Measurements from ENCODE around the gene DUT.

DUT gene

GRCh38 chr15:48388016-48388851 lies 57.0 kb downstream of the DUT start:
- no peak overlapping the region for H3K9ac ChIP-seq (ENCODE audit: low read length)
- no peaks in the 10 kb centered on the region for H3K27me3 ChIP-seq (ENCODE audit: low read length)
- no peak overlapping the region for H3K4me2 ChIP-seq (ENCODE audit: low read depth, low read length, poor library complexity, severe bottlenecking)
- no peak overlapping the region for H2AFZ ChIP-seq (ENCODE audit: low read depth, low read length, severe bottlenecking)
- H4K20me1 ChIP-seq (ENCODE audit: low read depth, low read length) = no peaks in the 10 kb centered on the region
- no peak overlapping the region for H3K27ac ChIP-seq (ENCODE audit: low read depth, low read length)
- H3K9me2 ChIP-seq (replicated peaks; ENCODE audit: insufficient read depth, low read length) = no peaks in the 10 kb centered on the region
- H3K79me2 ChIP-seq (ENCODE audit: insufficient read depth, low read length) = no peaks in the 10 kb centered on the region
- TF ChIP-seq CTCF (IDR thresholded peaks at IDR 0.05; ENCODE audit: insufficient read depth, low read length, poor library complexity, severe bottlenecking) = no peak
- TF ChIP-seq EZH2phosphoT487 (conservative IDR thresholded peaks at IDR 0.05; ENCODE audit: low read length) = no peak
- no peaks in the 10 kb centered on the region for H3K9me3 ChIP-seq (ENCODE audit: insufficient read depth, low read length)
- no peaks in the 10 kb centered on the region for H3K36me3 ChIP-seq (ENCODE audit: low read length)
- no peak overlapping the region for H3K4me3 ChIP-seq (ENCODE audit: insufficient read depth, low read length, poor library complexity, severe bottlenecking)
- no peaks in the 10 kb centered on the region for H3F3A ChIP-seq (ENCODE audit: insufficient read depth)

DNA sequence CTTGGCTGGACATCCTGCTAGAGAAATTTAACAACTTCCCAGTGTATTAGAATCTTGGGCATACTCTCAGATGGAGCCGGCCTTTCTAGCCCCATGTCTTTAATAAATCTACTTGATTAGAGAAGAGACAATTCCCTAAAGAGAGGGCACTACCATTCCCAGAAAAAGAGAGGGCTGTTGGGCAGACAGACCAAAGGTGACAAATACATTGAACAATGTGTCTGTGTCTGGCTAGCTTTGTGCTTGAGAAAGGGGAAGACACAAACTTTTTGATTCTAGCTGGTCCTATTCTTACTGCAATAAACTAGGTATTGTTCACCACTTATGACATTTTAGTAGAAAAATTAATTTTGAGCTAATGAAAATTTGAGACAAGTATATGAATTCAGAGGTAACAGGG lies 57.7 kb downstream of the DUT start:
- Histone ChIP-seq H3K9ac (ENCODE audit: low read length) (no peak overlapping the region), H3K9me3 (ENCODE audit: insufficient read depth, low read length) (no peaks in the 10 kb centered on the region), H3K27ac (ENCODE audit: low read depth, low read length) (no peak overlapping the region), H3K27me3 (ENCODE audit: low read length) (no peaks in the 10 kb centered on the region), H3K36me3 (ENCODE audit: low read length) (no peaks in the 10 kb centered on the region), H2AFZ (ENCODE audit: low read depth, low read length, severe bottlenecking) (no peak overlapping the region), H3K4me3 (ENCODE audit: insufficient read depth, low read length, poor library complexity, severe bottlenecking) (no peak overlapping the region), H3F3A (ENCODE audit: insufficient read depth) (no peaks in the 10 kb centered on the region), H3K9me2 (replicated peaks; ENCODE audit: insufficient read depth, low read length) (no peaks in the 10 kb centered on the region), H3K4me2 (ENCODE audit: low read depth, low read length, poor library complexity, severe bottlenecking) (no peak overlapping the region), H4K20me1 (ENCODE audit: low read depth, low read length) (no peaks in the 10 kb centered on the region), H3K79me2 (ENCODE audit: insufficient read depth, low read length) (no peaks in the 10 kb centered on the region)
- no peak for TF ChIP-seq CTCF (IDR thresholded peaks at IDR 0.05; ENCODE audit: insufficient read depth, low read length, poor library complexity, severe bottlenecking)
- TF ChIP-seq EZH2phosphoT487 (conservative IDR thresholded peaks at IDR 0.05; ENCODE audit: low read length) = no peak

DNA sequence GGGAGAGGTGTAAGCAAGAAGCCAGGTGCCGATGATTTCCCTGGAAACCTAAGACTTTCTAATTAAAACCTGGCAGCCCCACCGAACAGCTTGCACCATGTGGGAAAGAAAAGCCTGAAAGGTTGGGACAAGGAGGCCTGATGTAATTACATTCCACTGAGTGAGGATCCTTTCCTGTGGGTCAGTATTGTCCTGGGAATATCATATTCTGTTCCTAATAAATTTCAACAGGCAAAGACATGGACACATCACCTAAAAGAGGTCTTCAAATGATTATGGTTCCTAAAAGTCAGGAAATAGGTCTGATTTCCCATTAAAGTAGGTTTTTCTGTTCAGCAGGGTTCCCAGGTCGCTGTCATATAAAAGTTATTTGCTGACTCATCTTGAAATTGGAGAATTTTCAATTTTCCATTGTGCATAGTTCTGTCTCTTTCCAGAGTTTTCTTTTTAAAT lies 58.5 kb downstream of the DUT start:
- Histone ChIP-seq H3K9me2 (replicated peaks; ENCODE audit: insufficient read depth, low read length) (no peaks in the 10 kb centered on the region), H4K20me1 (ENCODE audit: low read depth, low read length) (no peaks in the 10 kb centered on the region), H2AFZ (ENCODE audit: low read depth, low read length, severe bottlenecking) (no peak overlapping the region), H3K27me3 (ENCODE audit: low read length) (no peaks in the 10 kb centered on the region), H3K79me2 (ENCODE audit: insufficient read depth, low read length) (no peaks in the 10 kb centered on the region), H3K4me2 (ENCODE audit: low read depth, low read length, poor library complexity, severe bottlenecking) (no peak overlapping the region), H3K9ac (ENCODE audit: low read length) (no peak overlapping the region), H3K9me3 (ENCODE audit: insufficient read depth, low read length) (no peaks in the 10 kb centered on the region), H3K4me3 (ENCODE audit: insufficient read depth, low read length, poor library complexity, severe bottlenecking) (no peak overlapping the region), H3K36me3 (ENCODE audit: low read length) (no peaks in the 10 kb centered on the region), H3F3A (ENCODE audit: insufficient read depth) (no peaks in the 10 kb centered on the region), H3K27ac (ENCODE audit: low read depth, low read length) (no peak overlapping the region)
- no peak for TF ChIP-seq CTCF (IDR thresholded peaks at IDR 0.05; ENCODE audit: insufficient read depth, low read length, poor library complexity, severe bottlenecking)
